HG02678 (cell line): ENCODE measurements around the gene FKBP1A.

Source experiments
- ATAC-seq: cut with Tn5 transposase; IDR thresholded peaks from one replicate; pipeline ENCODE4 v1.9.1; 2021; ENCODE audit warnings: mild to moderate bottlenecking, moderate library complexity; ENCODE audit not compliant: unreplicated experiment

Gene FKBP1A

DNA sequence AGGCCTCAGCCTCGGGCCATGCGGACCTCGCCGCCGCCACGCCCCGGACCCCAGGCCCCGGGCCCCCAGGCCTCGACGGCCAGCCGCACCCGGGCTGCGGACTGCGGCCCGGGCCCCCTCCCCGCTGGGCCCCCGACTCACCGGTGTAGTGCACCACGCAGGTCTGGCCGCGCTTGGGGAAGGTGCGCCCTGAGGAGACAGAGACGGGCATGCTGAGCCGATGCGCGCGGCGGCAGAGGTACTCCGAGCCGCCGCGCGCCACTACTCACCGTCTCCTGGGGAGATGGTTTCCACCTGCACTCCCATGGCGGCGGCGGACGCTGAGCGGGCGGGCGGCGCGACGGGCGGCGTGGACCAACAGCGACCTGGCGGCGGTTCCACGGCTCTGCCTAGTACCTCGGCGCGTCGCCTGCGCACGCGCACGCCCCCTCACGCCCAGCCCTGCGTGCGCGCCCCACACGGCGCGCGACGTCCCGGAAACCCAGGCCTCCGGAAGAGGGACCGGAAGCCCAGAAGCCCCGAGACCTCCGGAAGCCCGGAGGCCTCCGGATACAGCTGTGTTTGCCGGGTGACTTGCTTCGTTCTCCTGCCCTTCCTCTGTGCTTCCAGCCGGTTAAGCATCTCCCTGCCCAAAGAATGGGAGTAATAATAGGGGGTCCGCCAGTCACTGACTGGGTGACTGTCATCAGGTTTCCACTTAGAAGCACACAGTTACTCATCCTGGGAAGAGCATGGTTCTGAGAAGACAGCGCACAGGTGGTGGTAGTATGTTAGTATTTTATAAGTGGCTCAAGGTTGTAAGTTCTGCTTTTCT is at the start of gene FKBP1A:
Gene FKBP1A (minus strand): TSS at position 362 of the 814 bp plus-strand sequence. CDS start 56 bp downstream, at position 306.
- peak; percentile 93 for ATAC-seq

DNA sequence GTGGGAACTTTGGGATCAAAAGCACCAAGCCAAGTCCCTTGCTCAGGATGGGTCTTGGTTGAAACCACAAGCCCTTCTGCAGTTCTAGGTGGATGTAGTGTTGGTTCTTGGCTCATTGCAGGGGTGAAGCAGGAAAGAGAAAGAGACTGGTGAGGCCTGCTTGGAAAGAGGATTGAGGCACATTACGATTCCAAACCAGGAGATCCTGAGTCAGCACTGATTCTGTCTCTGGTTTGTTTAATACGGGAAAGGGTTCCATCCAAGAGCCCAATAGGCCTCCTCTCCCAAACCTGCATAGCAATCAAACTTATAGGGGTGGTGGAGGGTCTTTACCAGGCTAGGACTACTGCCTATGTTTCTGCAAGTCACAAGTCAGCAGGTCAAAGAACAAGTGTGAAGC is 49.5 kb upstream of the FKBP1A start:
- no peak for ATAC-seq

DNA sequence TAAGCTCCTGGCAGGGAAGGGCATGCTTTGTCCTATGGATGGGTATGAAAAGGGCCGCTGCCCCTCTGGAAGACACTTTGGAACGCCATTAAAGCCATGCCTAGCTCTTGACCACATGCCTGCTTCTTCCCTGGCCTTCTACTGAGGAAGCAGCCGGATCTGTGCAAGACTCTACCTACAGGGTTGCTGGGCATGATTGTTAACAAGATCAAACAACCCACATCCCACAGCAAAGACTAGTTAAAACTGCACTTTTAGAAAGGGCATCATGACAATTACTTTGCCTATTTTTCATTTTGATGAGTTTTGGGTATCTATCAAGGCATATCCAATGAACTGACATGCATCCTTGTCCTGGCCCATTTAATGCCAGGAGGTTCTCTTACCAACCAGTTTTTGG is 48.3 kb upstream of the FKBP1A start:
- ATAC-seq, result no peak

- ATAC-seq, result no peak
Observed at GRCh38 chr20:1440024-1440423, 47.2 kb upstream of the FKBP1A start.

- no peak for ATAC-seq
Observed at GRCh38 chr20:1438361-1438760, 45.5 kb upstream of the FKBP1A start.

GRCh38 chr20:1437235-1437904 is 44.5 kb upstream of the FKBP1A start:
- peak; percentile 38 for ATAC-seq

GRCh38 chr20:1436263-1436662 is 43.4 kb upstream of the FKBP1A start:
- ATAC-seq, result no peak

DNA sequence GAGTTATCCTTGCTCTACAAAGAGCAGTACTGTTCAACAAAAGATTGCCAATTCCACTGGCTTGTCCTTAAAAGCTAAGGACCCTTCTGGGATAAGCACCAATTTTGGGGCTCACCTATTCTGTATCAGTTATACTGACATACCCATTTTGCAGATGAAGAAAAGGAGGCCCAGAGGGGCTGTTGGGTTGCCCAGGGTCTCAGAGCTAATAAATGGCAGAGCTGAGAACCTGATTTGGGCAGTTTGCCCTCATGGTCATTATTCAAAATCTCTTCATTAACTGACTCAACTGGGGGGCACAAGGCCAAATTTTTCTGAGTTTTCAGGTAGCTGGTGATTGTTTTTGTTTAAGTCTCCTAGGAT is 42.5 kb upstream of the FKBP1A start:
- ATAC-seq, result no peak

GRCh38 chr20:1434571-1435336 is 41.9 kb upstream of the FKBP1A start:
- ATAC-seq, result peak; percentile 92

- ATAC-seq, result no peak
Observed at GRCh38 chr20:1431158-1431557, 38.3 kb upstream of the FKBP1A start.

- ATAC-seq, result no peak
Observed at GRCh38 chr20:1430004-1430451, 37.2 kb upstream of the FKBP1A start.

DNA sequence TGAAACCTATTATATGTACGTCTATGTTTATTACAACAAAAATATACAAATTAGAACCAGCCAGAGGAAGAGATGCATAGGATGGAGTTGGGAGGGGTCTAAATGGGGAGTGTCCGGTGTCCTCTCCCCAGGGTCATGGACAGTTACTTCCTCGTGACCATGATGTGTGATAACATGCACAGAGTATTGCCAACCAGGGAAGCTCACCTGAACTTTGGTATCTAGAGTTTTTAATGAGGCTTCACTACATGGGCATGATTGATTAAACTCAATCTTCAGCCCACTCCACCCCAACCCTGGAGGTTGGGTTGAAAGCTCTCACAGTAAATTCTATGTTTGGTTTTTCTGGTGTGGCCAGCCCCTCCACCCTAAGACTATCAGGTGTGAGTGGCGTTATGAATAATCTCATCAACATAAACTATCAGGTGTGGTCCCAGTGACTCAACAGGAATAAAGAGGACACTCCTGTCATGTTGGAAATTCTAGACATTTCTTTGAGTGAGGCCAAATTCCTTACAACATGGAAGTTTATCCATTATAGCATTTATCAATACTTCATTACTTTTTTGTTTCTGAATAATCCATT is 36.4 kb upstream of the FKBP1A start:
- no peak for ATAC-seq

GRCh38 chr20:1427457-1428054 is 34.7 kb upstream of the FKBP1A start:
- ATAC-seq, result no peak

- ATAC-seq, result no peak
Observed at GRCh38 chr20:1426231-1426849, 33.5 kb upstream of the FKBP1A start.

GRCh38 chr20:1424336-1424735 is 31.5 kb upstream of the FKBP1A start:
- ATAC-seq, result no peak

GRCh38 chr20:1423625-1424106 is 30.8 kb upstream of the FKBP1A start:
- no peak for ATAC-seq

- ATAC-seq, result no peak
Observed at GRCh38 chr20:1423206-1423605, 30.4 kb upstream of the FKBP1A start.

- ATAC-seq, result no peak
Observed at GRCh38 chr20:1422753-1423152, 29.9 kb upstream of the FKBP1A start.

- ATAC-seq, result no peak
Observed at GRCh38 chr20:1420066-1420465, 27.2 kb upstream of the FKBP1A start.

DNA sequence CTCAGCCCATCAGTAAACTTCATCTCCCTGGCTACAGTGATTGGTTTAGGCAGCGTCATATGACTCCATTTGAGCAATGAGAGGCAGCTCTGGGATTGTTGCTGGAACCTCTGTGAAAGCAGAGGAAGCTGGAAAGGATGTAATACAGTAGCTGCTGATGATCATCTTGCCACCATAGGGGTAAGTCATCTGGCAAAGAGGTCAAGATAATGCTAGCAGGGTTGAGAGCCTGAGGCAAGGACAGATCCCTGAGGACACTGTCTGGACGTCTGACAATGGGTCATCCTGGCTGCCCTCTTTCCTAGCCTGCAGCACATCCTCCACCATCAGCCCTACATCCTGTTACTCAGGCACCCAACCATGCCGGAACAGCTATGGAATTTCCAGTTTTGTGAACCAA is 25.5 kb upstream of the FKBP1A start:
- ATAC-seq, result no peak
